Astrocyte (in vitro differentiated cells and primary cell): ENCODE measurements around the gene PLCB4. TPM values are rescaled to one million over a fixed set of nuclear protein-coding genes. Genes with fewer than 3 reads are reported as not detected.

Source experiments
- DNase-seq: peaks from one replicate; pipeline ENCODE4 v3.0.0-alpha.2; 2010; ENCODE audit warnings: low read depth
- FAIRE-seq: peaks from 2 replicates; lab custom pipeline; 2011; peaks lifted over from hg19 to GRCh38; lab: Jason Lieb, UNC
- H2AFZ ChIP-seq: 2 replicates; pipeline ENCODE4 v1.6.0; 2012; ENCODE audit warnings: low read depth, low read length, inconsistent platforms
- H3K27ac ChIP-seq: 2 replicates; pipeline ENCODE4 v1.5.1; 2011; ENCODE audit warnings: low read depth, low read length, inconsistent platforms
- H3K27me3 ChIP-seq: 2 replicates; pipeline ENCODE4 v1.6.0; 2011; ENCODE audit warnings: low read length, inconsistent platforms; ENCODE audit not compliant: insufficient read depth
- H3K36me3 ChIP-seq: 2 replicates; pipeline ENCODE4 v1.5.1; 2011; ENCODE audit warnings: low read length, inconsistent platforms; ENCODE audit not compliant: insufficient read depth
- H3K4me1 ChIP-seq: 2 replicates; pipeline ENCODE4 v1.5.1; 2011; ENCODE audit warnings: low read length, inconsistent platforms; ENCODE audit not compliant: insufficient read depth
- H3K4me2 ChIP-seq: 2 replicates; pipeline ENCODE4 v1.6.0; 2012; ENCODE audit warnings: low read length, inconsistent platforms
- H3K4me3 ChIP-seq: 2 replicates; pipeline ENCODE4 v1.5.1; 2011; ENCODE audit warnings: low read depth, mild to moderate bottlenecking, low read length, inconsistent platforms; ENCODE audit not compliant: insufficient read depth
- H3K79me2 ChIP-seq: 2 replicates; pipeline ENCODE4 v1.6.0; 2012; ENCODE audit warnings: mild to moderate bottlenecking, low read length, inconsistent platforms; ENCODE audit not compliant: insufficient read depth
- H3K9ac ChIP-seq: 2 replicates; pipeline ENCODE4 v1.6.0; 2012; ENCODE audit warnings: mild to moderate bottlenecking, low read length, inconsistent platforms
- H3K9me3 ChIP-seq: 2 replicates; pipeline ENCODE4 v1.5.1; 2012; ENCODE audit warnings: low read depth, mild to moderate bottlenecking, low read length, inconsistent platforms; ENCODE audit not compliant: insufficient read depth
- H4K20me1 ChIP-seq: 2 replicates; pipeline ENCODE4 v1.6.0; 2012; ENCODE audit warnings: low read length, inconsistent platforms; ENCODE audit not compliant: insufficient read depth
- H3K27ac Mint-ChIP-seq: one replicate; pipeline ENCODE4 v1.8.0; 2021; ENCODE audit warnings: mild to moderate bottlenecking, mixed read lengths; ENCODE audit not compliant: unreplicated experiment
- H3K27me3 Mint-ChIP-seq: one replicate; pipeline ENCODE4 v1.8.0; 2021; ENCODE audit warnings: low read depth, mixed read lengths; ENCODE audit not compliant: unreplicated experiment
- H3K36me3 Mint-ChIP-seq: one replicate; pipeline ENCODE4 v1.8.0; 2021; ENCODE audit warnings: low read depth, mixed read lengths; ENCODE audit not compliant: unreplicated experiment
- H3K4me1 Mint-ChIP-seq: one replicate; pipeline ENCODE4 v1.8.0; 2021; ENCODE audit warnings: low read depth, mixed read lengths; ENCODE audit not compliant: unreplicated experiment
- H3K4me3 Mint-ChIP-seq: one replicate; pipeline ENCODE4 v1.8.0; 2021; ENCODE audit warnings: mild to moderate bottlenecking, moderate library complexity, mixed read lengths; ENCODE audit not compliant: unreplicated experiment
- H3K9me3 Mint-ChIP-seq: one replicate; pipeline ENCODE4 v1.8.0; 2021; ENCODE audit warnings: mild to moderate bottlenecking, mixed read lengths; ENCODE audit not compliant: unreplicated experiment
- CTCF ChIP-seq: IDR thresholded peaks from 2 replicates; pipeline ENCODE4 v1.5.1; 2011; ENCODE audit warnings: low read depth, mild to moderate bottlenecking, inconsistent platforms, low read length, moderate library complexity; ENCODE audit not compliant: insufficient read depth
- EZH2 ChIP-seq: IDR thresholded peaks from 2 replicates; pipeline ENCODE4 v1.6.1; 2012; ENCODE audit warnings: mild to moderate bottlenecking, low read length, inconsistent platforms; ENCODE audit not compliant: insufficient read depth
- total RNA-seq: library from RNA; stranded (reverse); gene quantifications from 2 replicates; pipeline ENCODE4 v1.2.1, GENCODE V29; 2021

PLCB4 gene
- total RNA-seq, 1 donor from 2014 or later: 58.2 TPM

DNA sequence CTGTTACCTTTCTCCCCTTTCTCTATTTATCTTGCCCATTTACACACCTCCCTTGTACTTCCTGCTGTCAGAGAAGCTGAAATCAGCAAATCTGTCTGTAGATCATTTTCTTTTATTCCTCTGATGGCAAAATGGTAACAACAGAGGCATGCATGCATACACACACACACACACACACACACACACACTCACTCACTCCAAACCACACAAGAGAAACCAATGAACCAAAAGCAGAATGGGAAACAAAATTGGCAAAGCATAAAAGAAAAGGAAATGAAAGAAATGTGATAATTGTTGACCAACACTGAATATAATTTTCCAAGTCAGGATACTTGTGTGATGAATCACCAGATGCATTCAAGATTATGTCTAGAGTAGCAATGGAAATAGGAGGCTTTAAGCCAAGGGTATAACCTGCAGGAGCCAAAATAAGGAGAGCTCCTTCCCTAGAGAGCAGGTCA is 172.4 kb downstream of the PLCB4 start:
- H3K9ac ChIP-seq: no peak overlapping the region
- no peaks in the 10 kb centered on the region for H3K9me3 Mint-ChIP-seq
- H3K4me2 ChIP-seq: peak overlapping the region; percentile 24
- H3K27me3 ChIP-seq: no peaks in the 10 kb centered on the region
- peak overlapping the region; percentile 67 for H3K27ac Mint-ChIP-seq
- no peak overlapping the region for H2AFZ ChIP-seq
- FAIRE-seq: peak; percentile 76
- H3K27ac ChIP-seq: no peak overlapping the region
- peaks cover 8% of the 10 kb centered on the region for H4K20me1 ChIP-seq
- peaks cover 8% of the 10 kb centered on the region for H3K36me3 Mint-ChIP-seq
- no peaks in the 10 kb centered on the region for H3K9me3 ChIP-seq
- DNase-seq: peak; percentile 98
- H3K4me1 Mint-ChIP-seq: peaks cover 34% of the 10 kb centered on the region
- H3K27me3 Mint-ChIP-seq: no peaks in the 10 kb centered on the region
- peaks cover 10% of the 10 kb centered on the region for H3K4me1 ChIP-seq
- H3K79me2 ChIP-seq: no peaks in the 10 kb centered on the region
- H3K4me3 Mint-ChIP-seq: no peak overlapping the region
- no peaks in the 10 kb centered on the region for H3K36me3 ChIP-seq
- H3K4me3 ChIP-seq: no peak overlapping the region
- TF ChIP-seq EZH2 (no peak), CTCF (no peak)

DNA sequence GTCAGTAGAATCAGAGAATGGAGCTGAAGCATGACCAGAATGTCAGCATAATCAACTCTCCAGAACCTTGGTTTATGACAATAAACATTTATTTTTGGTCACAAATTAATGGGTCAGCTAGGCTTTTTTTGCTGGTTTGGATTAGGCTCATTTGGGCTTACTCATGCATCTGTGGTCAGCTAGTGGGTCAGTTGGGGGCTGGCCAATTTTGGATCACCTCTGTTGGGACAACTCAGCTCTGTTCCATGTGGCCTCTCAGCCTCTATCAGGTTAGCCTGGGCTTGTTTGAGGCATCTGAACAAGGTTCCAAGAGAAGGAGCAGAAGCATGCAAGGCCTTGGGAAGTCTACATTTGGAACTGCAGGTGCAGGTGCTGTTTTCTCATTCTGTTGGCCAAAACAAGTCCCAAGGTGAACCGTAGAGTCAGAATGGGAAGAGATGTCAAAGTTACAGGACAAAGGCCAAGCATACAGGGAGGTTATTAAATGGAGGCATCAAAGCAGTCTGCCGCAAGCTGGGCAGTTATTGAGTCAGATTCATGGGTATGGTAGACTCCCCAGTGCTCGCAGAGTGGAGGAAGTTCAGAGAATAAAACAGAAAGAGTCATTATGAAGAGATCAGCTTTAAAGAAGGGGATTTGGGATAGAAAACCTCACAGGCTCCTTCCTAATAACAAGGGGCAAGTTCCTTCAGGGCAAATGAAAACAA is 173.0 kb downstream of the PLCB4 start:
- Histone ChIP-seq H3K36me3 (no peaks in the 10 kb centered on the region), H3K27me3 (no peaks in the 10 kb centered on the region), H2AFZ (no peak overlapping the region), H3K4me3 (no peak overlapping the region), H3K4me2 (peak overlapping the region; percentile 24), H3K9me3 (no peaks in the 10 kb centered on the region), H3K9ac (no peak overlapping the region), H3K79me2 (no peaks in the 10 kb centered on the region), H3K27ac (no peak overlapping the region), H3K4me1 (peaks cover 10% of the 10 kb centered on the region), H4K20me1 (peaks cover 8% of the 10 kb centered on the region)
- Mint-ChIP-seq H3K9me3 (no peaks in the 10 kb centered on the region), H3K4me3 (no peak overlapping the region), H3K36me3 (peaks cover 6% of the 10 kb centered on the region), H3K27ac (peak overlapping the region; percentile 68), H3K27me3 (no peaks in the 10 kb centered on the region), H3K4me1 (peaks cover 37% of the 10 kb centered on the region)
- peak; percentile 71 for DNase-seq
- peak; percentile 23 for FAIRE-seq
- no peak for TF ChIP-seq CTCF
- no peak for TF ChIP-seq EZH2

GRCh38 chr20:9243986-9244385 is 175.1 kb downstream of the PLCB4 start:
- H3K27ac ChIP-seq: no peak overlapping the region
- H2AFZ ChIP-seq: no peak overlapping the region
- H4K20me1 ChIP-seq: peaks cover 8% of the 10 kb centered on the region
- H3K9me3 ChIP-seq: no peaks in the 10 kb centered on the region
- Mint-ChIP-seq H3K9me3 (no peaks in the 10 kb centered on the region), H3K4me3 (no peak overlapping the region), H3K4me1 (peaks cover 33% of the 10 kb centered on the region), H3K27me3 (no peaks in the 10 kb centered on the region), H3K36me3 (peaks cover 6% of the 10 kb centered on the region), H3K27ac (no peak overlapping the region)
- no peaks in the 10 kb centered on the region for H3K79me2 ChIP-seq
- no peak for TF ChIP-seq CTCF
- TF ChIP-seq EZH2: no peak
- H3K9ac ChIP-seq: no peak overlapping the region
- no peaks in the 10 kb centered on the region for H3K36me3 ChIP-seq
- H3K4me1 ChIP-seq: peaks cover 10% of the 10 kb centered on the region
- no peak for DNase-seq
- H3K27me3 ChIP-seq: no peaks in the 10 kb centered on the region
- no peak overlapping the region for H3K4me3 ChIP-seq
- no peak for FAIRE-seq
- no peak overlapping the region for H3K4me2 ChIP-seq
